ENCODE results near the gene RHOG.
"Not testable (repeated sequence)": the region's sequence is repeated elsewhere in the genome, so short reads cannot be mapped to it uniquely, and the experiment has no call there.

The RHOG gene

DNA sequence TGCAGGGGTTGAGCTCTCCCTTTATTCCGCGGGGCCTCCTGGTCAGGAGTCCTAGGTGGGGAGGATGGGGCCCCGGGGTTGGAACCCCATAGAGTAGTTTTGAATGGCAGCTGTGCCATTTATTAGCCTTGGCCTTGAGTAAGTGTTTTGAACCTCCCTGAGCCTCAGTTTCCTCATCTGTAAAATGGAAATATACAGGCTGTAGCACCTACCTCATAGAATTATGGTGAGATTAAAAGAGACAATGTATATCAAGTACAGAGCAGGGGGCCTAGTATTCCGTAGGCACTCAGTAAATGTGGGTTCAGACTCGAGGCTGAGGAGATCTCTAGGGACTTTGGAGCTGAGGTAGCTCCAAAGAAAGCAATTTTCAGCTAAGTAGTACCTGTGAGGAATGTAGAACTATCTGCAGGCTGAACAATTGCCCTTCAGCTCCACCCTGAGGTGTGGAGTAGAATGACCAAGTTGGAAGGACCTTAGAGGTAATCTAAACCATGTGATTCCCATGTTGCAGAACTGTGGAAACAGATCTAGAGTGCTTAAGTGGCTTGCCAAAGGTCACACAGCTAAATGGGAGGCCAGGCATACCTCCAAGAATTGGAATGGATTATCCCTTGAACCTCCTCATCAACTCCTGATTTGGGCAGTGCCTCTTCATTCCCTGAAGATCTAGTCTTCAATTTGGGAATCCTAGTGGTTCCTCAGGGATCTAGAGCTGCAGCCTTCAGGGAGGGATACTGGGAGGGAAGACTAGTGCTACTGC, 31.7 kb downstream of the RHOG start:
- peak; percentile 62 for DNase-seq (ENCODE audit: low spot score)

DNA sequence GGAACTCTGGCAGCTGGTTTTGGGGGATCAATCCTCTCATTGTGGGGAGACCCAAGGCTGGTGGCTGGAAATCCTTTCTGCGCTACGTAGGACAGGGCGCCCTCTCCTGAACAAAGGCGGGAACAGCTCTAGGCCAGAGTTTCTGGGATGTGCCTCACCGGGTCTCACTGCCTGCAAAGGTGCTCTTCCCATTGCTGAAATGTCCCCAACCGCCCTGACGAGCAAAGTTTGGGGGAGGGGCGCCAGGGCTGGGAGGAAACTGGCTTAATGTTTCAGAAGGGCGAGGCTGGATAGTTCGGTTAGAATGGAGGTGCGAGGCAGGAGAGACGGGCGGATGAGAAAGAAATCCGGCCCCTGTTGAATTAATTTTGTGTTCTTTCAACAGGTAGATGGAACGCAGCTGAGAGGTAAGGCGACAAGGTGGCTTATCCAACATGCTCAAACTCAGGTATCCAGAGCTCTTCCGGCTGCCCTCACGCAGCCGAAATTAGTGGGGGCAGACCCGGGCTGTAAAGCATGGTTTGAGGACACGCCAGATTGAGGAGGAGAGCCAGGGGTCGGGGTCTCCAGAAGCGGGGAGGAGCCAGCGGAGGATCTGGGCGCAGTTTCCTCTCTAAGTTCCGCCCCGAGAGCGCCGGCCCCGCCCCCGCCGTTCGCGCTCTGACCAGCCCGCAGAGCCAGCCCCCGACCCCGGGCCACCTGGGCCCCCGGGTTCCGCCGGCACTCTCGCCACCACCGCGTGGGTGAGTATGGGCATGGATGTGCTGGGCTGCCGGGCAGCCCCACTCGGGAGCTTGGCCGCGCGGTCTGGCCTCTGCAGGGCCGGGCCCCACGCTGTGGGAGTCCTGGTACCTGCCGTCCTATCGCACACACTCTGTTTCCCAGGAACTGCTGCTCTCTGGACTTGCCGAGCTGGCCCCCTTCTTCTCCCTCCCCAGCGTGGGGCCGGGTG, 32.6 kb downstream of the RHOG start, which contains the start of gene PGAP2:
Gene PGAP2, plus strand, starts transcription at position 652 of the 952 bp plus-strand sequence. CDS start 2,700 bp downstream, outside the sequence.
- DNase-seq (ENCODE audit: low spot score) = peak; percentile 52

DNA sequence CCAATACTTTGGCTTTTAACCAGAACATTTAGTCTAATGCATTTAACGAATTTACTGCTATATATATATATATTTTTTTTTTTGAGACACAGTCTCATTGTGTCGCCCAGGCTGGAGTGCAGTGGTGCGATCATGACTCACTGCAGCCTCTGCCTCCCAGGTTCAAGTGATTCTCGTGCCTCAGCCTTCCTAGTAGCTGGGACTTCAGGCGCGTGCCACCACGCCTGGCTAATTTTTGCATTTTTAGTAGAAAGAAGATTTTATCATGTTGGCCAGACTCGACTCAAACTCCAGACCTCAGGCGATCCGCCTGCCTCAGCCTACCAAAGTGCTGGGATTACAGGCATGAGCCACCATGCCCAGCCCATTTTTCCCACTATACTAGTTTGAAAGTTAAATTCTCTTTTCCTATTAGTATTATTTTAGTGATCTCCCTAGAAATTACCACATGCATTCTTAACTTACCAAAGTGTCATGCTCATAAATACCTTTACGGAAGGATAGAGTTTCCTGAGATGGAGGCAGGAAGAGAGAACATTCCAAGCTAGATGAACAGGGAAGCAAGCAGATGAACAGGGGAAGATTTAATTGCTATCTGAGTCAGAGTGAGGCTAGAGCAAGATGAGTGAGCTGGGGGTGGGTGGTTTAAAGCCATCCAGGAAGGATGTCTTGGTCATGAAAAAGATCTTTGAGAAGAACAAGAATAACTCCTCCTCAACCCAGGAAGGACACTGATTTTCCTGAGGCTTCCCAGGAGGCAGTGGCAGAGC, 36.8 kb downstream of the RHOG start:
- DNase-seq (ENCODE audit: low spot score) = no peak

DNA sequence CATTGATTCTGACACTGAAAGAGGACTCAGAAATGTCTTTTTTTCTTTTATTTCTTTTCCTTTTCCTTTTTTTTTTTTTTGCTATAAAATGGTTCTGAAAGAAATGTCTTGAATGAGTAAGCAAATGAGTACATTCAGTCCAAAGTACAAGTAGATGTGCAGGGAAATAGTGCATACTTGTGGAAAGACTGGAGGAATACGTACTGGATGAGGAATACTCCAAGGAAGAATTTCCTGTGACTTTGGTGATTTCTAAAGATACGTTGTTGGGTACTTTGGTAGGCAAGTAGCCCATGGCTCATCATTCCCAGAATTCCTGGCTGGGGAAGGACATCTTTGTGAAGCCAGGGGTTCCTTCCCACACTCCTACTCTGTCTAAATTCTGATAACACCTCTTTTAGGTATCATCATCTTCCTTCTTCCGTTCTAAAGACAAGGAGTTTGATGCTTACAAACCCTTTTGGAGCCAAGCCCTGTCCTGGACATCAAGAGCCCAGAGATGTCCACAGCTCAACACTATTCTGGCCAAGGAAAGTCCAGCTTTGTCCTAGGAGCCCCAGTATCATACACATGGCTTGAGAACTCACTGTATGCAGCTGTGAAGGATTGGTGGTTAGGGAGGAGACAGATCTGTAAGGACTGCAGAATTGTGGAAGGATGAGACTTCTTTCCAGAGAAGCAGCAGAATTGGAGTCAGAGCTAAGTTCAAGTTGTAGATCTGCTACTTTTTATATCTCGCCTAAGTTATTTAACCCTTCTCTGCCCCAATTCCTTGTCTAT, 38.6 kb downstream of the RHOG start:
- DNase-seq (ENCODE audit: low spot score) = no peak

DNA sequence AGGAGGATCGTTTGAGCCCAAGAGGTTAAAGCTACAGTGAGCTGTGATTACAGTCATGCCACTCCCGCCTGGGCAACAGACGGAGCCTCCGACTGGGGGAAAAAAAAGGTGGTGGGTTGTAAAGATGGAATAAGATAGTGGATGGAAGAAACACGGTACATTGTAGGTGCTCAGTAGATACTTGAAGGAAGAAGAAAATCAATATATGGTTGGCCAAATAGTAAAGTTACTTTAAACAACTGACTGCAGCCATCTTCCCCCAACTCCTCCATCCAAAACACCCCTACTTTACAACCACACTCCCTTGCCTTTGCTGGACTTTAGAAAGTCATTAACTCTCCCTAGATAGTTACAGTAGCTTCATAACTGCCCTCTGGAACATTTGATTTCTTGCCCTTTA, 40.9 kb downstream of the RHOG start:
- DNase-seq (ENCODE audit: low spot score) = no peak

DNA sequence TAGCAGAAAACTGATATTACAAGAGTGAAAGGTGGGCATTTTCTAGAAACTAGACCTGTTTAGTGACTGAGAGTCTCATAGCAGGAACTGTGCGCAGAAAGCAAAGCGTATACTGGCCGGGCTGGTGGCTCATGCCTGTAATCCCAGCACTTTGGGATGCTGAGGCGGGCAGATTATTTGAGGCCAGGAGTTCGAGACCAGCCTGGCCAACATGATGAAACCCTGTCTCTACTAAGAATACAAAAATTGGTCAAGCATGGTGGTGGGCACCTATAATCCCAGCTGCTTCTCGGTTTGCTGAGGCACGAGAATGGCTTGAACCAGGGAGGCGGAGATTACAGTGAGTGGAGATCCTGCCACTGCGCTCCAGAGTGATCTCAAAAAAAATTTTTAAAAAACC, 41.6 kb downstream of the RHOG start:
- DNase-seq (ENCODE audit: low spot score) = no peak

DNA sequence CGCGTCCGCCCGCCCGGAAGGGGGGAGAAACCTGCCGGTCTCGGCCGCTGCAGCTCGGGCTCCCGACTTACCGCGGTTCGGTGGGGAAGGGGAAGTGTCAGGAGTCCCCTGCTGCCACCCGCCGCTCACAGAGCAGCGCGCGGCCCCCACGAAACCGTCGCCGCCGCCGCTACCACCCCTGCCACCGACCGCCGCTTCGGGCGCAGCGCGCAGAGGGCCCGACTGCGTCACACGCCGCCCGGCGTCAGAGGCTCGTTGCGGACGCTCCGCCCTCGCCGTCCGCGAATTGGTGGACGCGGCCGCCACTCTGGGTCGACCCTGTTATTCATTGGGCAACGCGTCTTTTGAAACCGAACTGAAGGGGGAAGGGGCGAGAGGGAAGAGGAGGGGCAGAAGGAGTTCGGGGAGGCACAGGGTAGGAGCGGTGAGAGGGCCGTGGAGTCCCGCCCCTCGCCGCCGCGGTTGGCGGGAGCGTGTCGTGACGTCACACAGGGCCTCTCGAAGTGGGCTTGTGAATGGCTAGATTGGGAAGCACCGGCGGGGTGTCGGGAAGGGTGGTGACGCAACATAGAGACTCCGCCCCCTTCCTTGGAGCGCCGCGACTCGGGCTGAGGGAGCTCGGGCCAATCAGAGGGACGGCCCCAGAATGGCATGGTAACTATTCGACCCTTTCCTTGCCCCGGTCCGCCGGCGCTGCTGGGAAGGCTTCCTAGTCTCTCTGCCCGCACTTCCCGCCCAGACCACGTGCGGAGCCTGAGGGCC, 43.2 kb downstream of the RHOG start, which contains the start of gene NUP98:
Gene NUP98, minus strand, starts transcription at position 226 of the 762 bp plus-strand sequence. CDS start 15,437 bp downstream, outside the sequence.
- peak; percentile 100 for DNase-seq (ENCODE audit: low spot score)

DNA sequence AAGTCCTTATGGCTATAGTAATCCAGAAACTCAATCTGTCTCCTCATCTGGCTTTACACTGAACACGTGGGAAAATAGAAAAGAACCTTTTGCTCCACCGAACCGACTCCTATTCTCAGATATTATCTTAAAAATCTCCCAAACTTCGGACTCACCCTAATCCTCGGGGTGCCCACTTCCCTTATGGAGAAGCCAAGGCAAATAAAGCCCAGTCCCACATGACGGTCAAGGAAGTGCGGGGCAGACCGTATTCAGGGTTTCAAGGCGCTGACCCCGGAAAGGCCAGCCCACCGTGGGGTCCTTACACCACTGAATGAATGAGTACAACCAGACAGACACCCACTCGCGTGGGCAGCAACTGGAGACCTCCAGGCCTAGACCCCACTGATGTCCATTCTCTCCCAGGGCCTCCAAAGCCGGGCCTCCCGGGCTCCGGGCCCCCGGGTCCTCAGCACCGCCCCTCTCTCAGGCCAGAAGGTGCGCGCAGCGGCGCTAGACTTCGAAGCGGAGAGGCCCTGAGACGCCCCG, 43.9 kb downstream of the RHOG start:
- DNase-seq (ENCODE audit: low spot score) = no peak

DNA sequence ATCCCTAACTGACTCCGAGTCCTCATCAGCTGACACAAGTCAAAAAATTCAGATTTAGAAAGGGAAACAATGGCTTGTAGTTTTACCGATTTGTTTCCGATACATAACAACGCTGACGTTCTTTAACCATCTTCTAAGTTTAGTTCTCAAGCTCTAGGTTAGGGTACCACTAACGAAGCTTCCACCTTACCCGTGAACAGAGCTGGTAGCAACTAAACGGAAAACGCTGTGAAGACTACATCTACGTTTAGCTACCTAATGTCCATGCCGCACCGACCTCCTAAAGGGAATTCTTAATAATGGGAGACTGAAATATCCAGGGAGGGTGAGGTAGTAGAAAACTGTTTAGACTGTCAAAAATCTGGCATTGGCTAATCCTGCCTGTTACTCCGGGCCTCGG, 44.4 kb downstream of the RHOG start:
- DNase-seq (ENCODE audit: low spot score) = no peak

DNA sequence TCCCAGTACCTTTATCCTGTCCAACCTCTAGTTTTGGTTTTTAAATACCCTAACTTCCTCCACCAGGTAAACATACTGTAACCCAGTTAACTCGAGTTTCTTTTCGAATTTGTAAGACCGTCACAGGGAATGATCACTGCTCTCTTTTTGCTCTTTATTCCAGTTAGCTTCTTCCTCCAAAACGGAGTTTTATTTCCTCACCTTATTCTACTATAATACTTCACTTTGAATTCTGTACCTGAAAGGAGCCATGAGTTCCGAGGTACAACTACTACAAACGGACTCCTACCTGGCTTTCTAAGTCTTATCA, 44.8 kb downstream of the RHOG start:
- DNase-seq (ENCODE audit: low spot score) = no peak

DNA sequence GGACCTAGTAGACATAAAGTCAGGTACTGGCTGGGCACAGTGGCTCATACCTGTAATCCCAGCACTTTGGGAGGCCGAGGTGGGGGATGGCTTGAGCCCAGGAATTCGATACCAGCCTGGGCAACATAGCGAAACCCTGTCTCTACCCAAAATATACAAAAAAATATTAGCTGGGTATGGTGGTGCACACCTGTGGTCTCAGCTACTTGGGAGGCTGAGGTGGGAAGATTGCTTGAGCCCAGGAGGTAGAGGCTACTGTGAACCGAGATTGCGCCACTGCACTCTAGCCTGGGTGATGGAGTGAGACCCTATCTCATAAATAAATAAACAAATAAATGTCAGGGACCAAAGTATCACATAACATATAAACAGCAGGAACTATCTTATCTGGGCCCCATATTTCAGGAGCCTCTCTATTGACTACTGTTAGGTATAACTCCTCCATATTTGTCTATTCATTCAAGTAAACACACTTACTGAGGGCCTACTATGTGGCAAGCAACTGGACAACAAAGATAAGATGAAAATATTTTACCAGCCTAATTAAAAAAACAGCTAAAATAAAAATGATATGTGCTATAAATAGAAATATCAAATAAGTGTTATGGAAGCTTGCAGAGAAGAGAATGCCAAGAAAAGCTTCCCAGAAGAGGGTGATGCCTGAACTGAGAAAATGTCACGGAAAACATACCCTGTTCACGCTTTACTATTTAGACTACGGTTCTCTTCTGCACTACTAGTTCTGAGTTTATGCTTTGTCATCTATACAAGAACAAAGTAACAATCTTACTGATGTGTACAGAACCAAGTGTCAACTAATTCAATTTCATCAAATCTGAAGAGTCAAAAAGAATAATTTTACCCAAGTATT, 45.4 kb downstream of the RHOG start:
- no peak for DNase-seq (ENCODE audit: low spot score)

DNA sequence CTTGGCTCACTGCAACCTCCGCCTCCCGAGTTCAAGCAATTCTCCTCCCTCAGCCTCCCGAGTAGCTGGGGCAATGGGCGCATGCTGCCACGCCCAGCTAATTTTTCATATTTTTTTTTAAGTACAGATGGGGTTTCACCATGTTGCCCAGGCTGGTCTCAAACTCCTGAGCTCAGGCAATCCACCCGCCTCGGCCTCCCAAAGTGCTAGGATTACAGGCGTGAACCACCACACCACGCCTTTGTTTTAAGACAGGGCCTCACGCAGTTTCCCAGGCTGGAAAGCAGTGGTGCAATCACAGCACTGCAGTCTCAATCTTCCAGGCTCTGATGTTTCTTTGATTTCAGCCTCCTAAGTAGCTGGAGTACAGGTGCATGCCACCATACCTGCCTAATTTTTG, 46.4 kb downstream of the RHOG start:
- DNase-seq (ENCODE audit: low spot score) = not testable (repeated sequence)

DNA sequence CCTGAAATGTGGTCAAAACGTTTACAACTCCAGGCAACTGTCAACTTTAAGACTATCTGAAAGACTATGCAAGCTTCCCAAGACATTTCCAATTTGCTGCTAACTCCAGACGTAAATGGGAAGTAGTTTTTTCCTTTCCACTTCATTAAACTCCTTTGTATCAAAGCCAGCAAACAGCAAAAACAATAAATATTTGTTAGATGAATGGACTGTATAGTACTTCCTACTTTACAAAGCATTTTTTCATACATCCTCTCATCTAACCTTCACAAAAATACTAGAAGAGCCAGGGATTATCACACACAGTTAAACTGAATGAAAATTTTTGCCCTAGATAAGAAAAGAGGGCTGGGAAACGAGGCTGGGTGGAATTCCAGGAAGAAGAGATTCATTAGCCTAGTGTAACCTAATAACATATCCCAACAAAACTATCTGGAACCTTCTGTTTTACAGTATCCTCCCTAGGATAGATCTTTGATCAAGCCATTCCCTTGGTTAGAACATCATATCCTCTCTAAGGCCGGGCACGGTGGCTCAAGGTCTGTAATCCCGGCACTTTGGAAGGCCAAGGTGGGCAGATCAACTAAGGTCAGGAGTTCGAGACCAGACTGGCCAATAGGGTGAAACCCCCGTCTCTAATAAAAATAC, 53.9 kb downstream of the RHOG start:
- DNase-seq (ENCODE audit: low spot score) = no peak

DNA sequence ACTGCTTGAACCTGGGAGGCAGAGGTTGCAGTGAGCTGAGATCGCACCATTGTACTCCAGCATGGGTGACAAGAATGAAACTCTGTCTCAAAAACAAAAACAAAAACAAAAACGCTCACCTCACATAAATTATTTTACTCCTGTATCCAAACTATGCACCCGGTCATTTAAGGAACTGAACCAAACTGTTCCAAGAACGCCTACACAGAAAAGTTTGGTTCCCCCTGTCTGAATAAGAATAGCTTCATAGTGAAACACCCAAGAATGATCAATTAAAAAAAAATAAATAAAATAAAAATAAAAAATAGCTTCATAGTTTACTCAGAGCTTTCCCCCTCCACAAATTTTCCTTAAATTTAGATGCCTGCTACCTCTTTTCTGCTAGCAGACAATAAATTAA, 57.1 kb downstream of the RHOG start:
- no peak for DNase-seq (ENCODE audit: low spot score)

DNA sequence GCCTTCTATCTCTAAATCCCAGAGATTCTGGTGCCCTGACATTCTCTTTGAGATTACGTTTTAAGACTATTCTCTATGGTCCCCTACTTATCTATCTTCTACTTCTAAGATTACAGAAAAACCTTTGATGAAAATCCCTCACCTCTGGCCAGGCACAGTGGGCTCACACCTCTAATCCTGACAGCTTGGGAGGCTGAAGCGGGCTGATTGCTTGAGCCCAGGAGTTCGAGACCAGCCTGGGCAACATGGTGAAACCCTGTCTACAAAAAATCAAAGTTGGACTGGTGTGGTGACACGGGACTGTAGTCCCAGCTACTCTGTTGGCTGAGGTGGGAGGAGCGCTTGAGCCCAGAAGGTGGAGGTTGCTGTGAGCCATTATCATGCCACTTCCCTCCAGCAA, 57.8 kb downstream of the RHOG start:
- no peak for DNase-seq (ENCODE audit: low spot score)

DNA sequence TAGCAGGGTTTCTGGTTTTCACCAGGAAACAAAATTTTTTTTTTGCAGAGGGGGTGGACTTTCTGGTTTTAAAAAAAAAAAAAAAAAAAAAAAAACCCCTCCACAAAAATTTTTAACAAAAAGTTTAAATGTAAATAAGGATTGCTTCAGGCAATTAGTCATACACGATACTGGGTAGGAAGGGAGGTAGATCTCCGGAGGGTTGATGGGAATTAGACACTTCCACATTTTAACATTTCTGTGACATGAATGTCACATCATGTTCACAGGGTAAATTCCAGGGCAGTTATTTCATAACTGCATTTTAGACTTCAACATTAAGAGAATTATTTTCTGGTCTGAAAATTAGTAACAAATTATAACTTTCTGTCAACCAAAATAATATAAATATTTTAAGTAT, 59.3 kb downstream of the RHOG start:
- DNase-seq (ENCODE audit: low spot score) = no peak
